ENCODE data around the gene IQCK.

IQCK gene

GRCh38 chr16:19809693-19810092, 91.6 kb downstream of the IQCK start:
- no peaks in the 10 kb centered on the region for H3K4me1 ChIP-seq (ENCODE audit: control insufficient read depth in 1 of 2, insufficient read depth in 1 of 2, low read depth in 1 of 2, low read length in 1 of 2)
- H3K36me3 ChIP-seq: no peaks in the 10 kb centered on the region
- no peaks in the 10 kb centered on the region for H3K27me3 ChIP-seq
- no peak overlapping the region for H3K4me3 ChIP-seq (ENCODE audit: low read depth in 1 of 2, low read length in 1 of 2)
- no peak for TF ChIP-seq CTCF (IDR thresholded peaks at IDR 0.05)
- H3K9me3 ChIP-seq: no peaks in the 10 kb centered on the region
- H3K27ac ChIP-seq: no peak overlapping the region

- Histone ChIP-seq H3K27me3 (no peaks in the 10 kb centered on the region), H3K27ac (no peak overlapping the region)
- no peak for TF ChIP-seq CTCF (IDR thresholded peaks at IDR 0.05)
Observed at GRCh38 chr16:19810817-19811731, 93.0 kb downstream of the IQCK start.

GRCh38 chr16:19812986-19813385, 94.9 kb downstream of the IQCK start:
- no peak overlapping the region for H3K27ac ChIP-seq
- TF ChIP-seq CTCF (IDR thresholded peaks at IDR 0.05): no peak
- no peak overlapping the region for H3K4me3 ChIP-seq (ENCODE audit: low read depth in 1 of 2, low read length in 1 of 2)
- H3K27me3 ChIP-seq: no peaks in the 10 kb centered on the region
- H3K36me3 ChIP-seq: no peaks in the 10 kb centered on the region
- no peaks in the 10 kb centered on the region for H3K4me1 ChIP-seq (ENCODE audit: control insufficient read depth in 1 of 2, insufficient read depth in 1 of 2, low read depth in 1 of 2, low read length in 1 of 2)
- no peaks in the 10 kb centered on the region for H3K9me3 ChIP-seq

More at GRCh38 chr16:19810817-19811731, 93.0 kb downstream of the IQCK start:
- Histone ChIP-seq H3K36me3 (no peaks in the 10 kb centered on the region), H3K9me3 (no peaks in the 10 kb centered on the region), H3K4me3 (ENCODE audit: low read depth in 1 of 2, low read length in 1 of 2) (no peak overlapping the region), H3K4me1 (ENCODE audit: control insufficient read depth in 1 of 2, insufficient read depth in 1 of 2, low read depth in 1 of 2, low read length in 1 of 2) (no peaks in the 10 kb centered on the region)

- no peaks in the 10 kb centered on the region for H3K27me3 ChIP-seq
- no peaks in the 10 kb centered on the region for H3K36me3 ChIP-seq
- no peaks in the 10 kb centered on the region for H3K4me1 ChIP-seq (ENCODE audit: control insufficient read depth in 1 of 2, insufficient read depth in 1 of 2, low read depth in 1 of 2, low read length in 1 of 2)
- no peak for TF ChIP-seq CTCF (IDR thresholded peaks at IDR 0.05)
- no peak overlapping the region for H3K4me3 ChIP-seq (ENCODE audit: low read depth in 1 of 2, low read length in 1 of 2)
- H3K27ac ChIP-seq: no peak overlapping the region
- H3K9me3 ChIP-seq: no peaks in the 10 kb centered on the region
Observed at GRCh38 chr16:19815418-19815817, 97.3 kb downstream of the IQCK start.

- H3K36me3 ChIP-seq: no peaks in the 10 kb centered on the region
- no peak for TF ChIP-seq CTCF (IDR thresholded peaks at IDR 0.05)
- no peaks in the 10 kb centered on the region for H3K27me3 ChIP-seq
- H3K9me3 ChIP-seq: no peaks in the 10 kb centered on the region
- H3K4me1 ChIP-seq (ENCODE audit: control insufficient read depth in 1 of 2, insufficient read depth in 1 of 2, low read depth in 1 of 2, low read length in 1 of 2): no peaks in the 10 kb centered on the region
- H3K27ac ChIP-seq: no peak overlapping the region
- no peak overlapping the region for H3K4me3 ChIP-seq (ENCODE audit: low read depth in 1 of 2, low read length in 1 of 2)
Observed at GRCh38 chr16:19817122-19817521, 99.1 kb downstream of the IQCK start.

All from neutrophil (primary cell).